Measurements from ENCODE around the gene EZH2.

DNA sequence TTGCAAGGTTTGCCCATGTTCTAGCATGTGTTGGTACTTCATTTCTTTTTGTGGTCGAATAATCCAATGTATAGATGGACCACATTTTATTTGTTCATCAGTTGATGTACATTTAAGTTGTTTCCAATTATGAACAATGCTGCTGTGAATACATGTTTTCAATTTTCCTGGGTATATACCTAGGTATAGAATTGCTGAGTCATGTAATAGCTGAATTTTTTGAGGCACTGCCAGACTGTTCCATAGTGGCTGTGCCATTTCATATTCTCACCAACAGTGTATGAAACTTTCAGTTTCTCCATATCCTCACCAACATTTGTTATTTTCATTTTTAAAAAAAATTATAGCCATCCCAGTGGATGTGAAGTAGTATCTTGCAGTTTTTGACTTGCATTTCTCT, 90.5 kb downstream of the EZH2 start:
- TF ChIP-seq POLR2A (IDR thresholded peaks at IDR 0.05) = no peak
- TF ChIP-seq, protein P1, sequence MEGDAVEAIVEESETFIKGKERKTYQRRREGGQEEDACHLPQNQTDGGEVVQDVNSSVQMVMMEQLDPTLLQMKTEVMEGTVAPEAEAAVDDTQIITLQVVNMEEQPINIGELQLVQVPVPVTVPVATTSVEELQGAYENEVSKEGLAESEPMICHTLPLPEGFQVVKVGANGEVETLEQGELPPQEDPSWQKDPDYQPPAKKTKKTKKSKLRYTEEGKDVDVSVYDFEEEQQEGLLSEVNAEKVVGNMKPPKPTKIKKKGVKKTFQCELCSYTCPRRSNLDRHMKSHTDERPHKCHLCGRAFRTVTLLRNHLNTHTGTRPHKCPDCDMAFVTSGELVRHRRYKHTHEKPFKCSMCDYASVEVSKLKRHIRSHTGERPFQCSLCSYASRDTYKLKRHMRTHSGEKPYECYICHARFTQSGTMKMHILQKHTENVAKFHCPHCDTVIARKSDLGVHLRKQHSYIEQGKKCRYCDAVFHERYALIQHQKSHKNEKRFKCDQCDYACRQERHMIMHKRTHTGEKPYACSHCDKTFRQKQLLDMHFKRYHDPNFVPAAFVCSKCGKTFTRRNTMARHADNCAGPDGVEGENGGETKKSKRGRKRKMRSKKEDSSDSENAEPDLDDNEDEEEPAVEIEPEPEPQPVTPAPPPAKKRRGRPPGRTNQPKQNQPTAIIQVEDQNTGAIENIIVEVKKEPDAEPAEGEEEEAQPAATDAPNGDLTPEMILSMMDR (IDR thresholded peaks at IDR 0.05) = no peak
